ENCODE results near the gene CDH4. TPM values are rescaled to one million over a fixed set of nuclear protein-coding genes. Genes with fewer than 3 reads are reported as not detected.

CDH4 gene
- total and polyA plus RNA-seq, 2 donors (not counting 3 experiments of a cell fraction or from before 2014, with no cell fraction given): 0.17 to 0.51 TPM

- H3K9ac ChIP-seq (replicated peaks; ENCODE audit: extremely low read depth, insufficient read depth, low read length): no peak overlapping the region
- TF ChIP-seq, protein P1, sequence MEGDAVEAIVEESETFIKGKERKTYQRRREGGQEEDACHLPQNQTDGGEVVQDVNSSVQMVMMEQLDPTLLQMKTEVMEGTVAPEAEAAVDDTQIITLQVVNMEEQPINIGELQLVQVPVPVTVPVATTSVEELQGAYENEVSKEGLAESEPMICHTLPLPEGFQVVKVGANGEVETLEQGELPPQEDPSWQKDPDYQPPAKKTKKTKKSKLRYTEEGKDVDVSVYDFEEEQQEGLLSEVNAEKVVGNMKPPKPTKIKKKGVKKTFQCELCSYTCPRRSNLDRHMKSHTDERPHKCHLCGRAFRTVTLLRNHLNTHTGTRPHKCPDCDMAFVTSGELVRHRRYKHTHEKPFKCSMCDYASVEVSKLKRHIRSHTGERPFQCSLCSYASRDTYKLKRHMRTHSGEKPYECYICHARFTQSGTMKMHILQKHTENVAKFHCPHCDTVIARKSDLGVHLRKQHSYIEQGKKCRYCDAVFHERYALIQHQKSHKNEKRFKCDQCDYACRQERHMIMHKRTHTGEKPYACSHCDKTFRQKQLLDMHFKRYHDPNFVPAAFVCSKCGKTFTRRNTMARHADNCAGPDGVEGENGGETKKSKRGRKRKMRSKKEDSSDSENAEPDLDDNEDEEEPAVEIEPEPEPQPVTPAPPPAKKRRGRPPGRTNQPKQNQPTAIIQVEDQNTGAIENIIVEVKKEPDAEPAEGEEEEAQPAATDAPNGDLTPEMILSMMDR (IDR thresholded peaks at IDR 0.05; ENCODE audit: extremely low read depth in 1 of 2, insufficient read depth in 1 of 2, low read depth in 1 of 2, low read length in 2 of 2): no peak
- TF ChIP-seq, protein P2, sequence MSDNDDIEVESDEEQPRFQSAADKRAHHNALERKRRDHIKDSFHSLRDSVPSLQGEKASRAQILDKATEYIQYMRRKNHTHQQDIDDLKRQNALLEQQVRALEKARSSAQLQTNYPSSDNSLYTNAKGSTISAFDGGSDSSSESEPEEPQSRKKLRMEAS (IDR thresholded peaks at IDR 0.05; ENCODE audit: insufficient read depth, insufficient read length): no peak
- TF ChIP-seq GATA2 (IDR thresholded peaks at IDR 0.05; ENCODE audit: insufficient read depth, insufficient read length, low read depth, low read length): no peak
- TF ChIP-seq POLR2A (IDR thresholded peaks at IDR 0.05; ENCODE audit: low read depth, low read length): no peak
- no peak for TF ChIP-seq EZH2 (IDR thresholded peaks at IDR 0.05; ENCODE audit: borderline replicate concordance, low read depth, low read length, severe bottlenecking)
- TF ChIP-seq POLR2AphosphoS5 (IDR thresholded peaks at IDR 0.05; ENCODE audit: insufficient read depth, low read depth, low read length): no peak
- no peak for TF ChIP-seq FOS (IDR thresholded peaks at IDR 0.05; ENCODE audit: borderline replicate concordance, insufficient read depth, low read length)
- no peak for TF ChIP-seq MYC (IDR thresholded peaks at IDR 0.05; ENCODE audit: low read depth, low read length)
- no peak for TF ChIP-seq JUN (IDR thresholded peaks at IDR 0.05; ENCODE audit: borderline replicate concordance, insufficient read depth, insufficient read length, low read depth)
- intact Hi-C loops (cut with micrococcal nuclease) (no loop called here), dilution Hi-C loops (cut with MboI; ENCODE audit: extremely low pct_ligation_motif_present, low sequenced_read_pairs) (no loop called here)
- no peaks in the 10 kb centered on the region for H3K9me1 ChIP-seq (replicated peaks; ENCODE audit: control insufficient read depth, extremely low read depth, insufficient read depth, low read length)
- no peaks in the 10 kb centered on the region for H3K9me3 ChIP-seq (replicated peaks; ENCODE audit: control insufficient read depth, insufficient read depth, low read length)
- CTCF ChIA-PET: interaction anchor here (1.2 kb wide), 1 partner anchor 7 kb away, joined by 3 read pairs; no protein-coding TSS in a partner anchor
- DNase-seq (ENCODE audit: low read depth, low spot score) (no peak), FAIRE-seq (no peak)
- POLR2A ChIA-PET: no interaction called here
- BruUV-seq (replicated peaks): no TSS peak
- no peak overlapping the region for H3K4me2 ChIP-seq (ENCODE audit: insufficient read depth, low read length)
- H3K79me2 ChIP-seq (ENCODE audit: control insufficient read depth, insufficient read depth, low read length): no peaks in the 10 kb centered on the region
- no peaks in the 10 kb centered on the region for H3K36me3 ChIP-seq (ENCODE audit: control insufficient read depth in 2 of 2, extremely low read depth in 1 of 2, insufficient read depth in 2 of 2, low read length in 2 of 2)
- H3K4me3 ChIP-seq (replicated peaks in 1 of 3; ENCODE audit: insufficient read depth in 1 of 3, low read depth in 1 of 3, low read length in 3 of 3): no peak overlapping the region
- no peaks in the 10 kb centered on the region for H4K20me1 ChIP-seq (replicated peaks; ENCODE audit: control insufficient read depth, extremely low read depth, insufficient read depth, low read length)
- no peaks in the 10 kb centered on the region for H3K27me3 ChIP-seq (ENCODE audit: control insufficient read depth in 2 of 2, insufficient read depth in 2 of 2, low read length in 2 of 2)
- no peak overlapping the region for H3K27ac ChIP-seq (ENCODE audit: insufficient read depth, low read depth, low read length)
- no peaks in the 10 kb centered on the region for H3K4me1 ChIP-seq (ENCODE audit: control insufficient read depth, extremely low read depth, insufficient read depth, low read length)
- H2AFZ ChIP-seq (ENCODE audit: low read depth, low read length): no peak overlapping the region
Measured at GRCh38 chr20:61570646-61571195, 318.7 kb downstream of the CDH4 start.

Data from endothelial cell of umbilical vein (primary cell).